BLaER1 treated with 17β-estradiol and CSF1 and Interleukin-3, amounts not matched to agents 10 nM and 100 nM (cell line): ENCODE results near the gene CFAP90.
A peak's percentile ranks its signal among the peaks of the same experiment; 100 is the strongest.

Source experiments
- H3K27ac ChIP-seq, 11 experiments: shearing (Covaris generic); formaldehyde crosslinking; 2 replicates each; pipeline ENCODE4 v1.8.1; 2022
- H3K27me3 ChIP-seq, 11 experiments: shearing (Covaris generic); formaldehyde crosslinking; 2 replicates each; pipeline ENCODE4 v1.8.1; 2022
- H3K36me3 ChIP-seq, 11 experiments: shearing (Covaris generic); formaldehyde crosslinking; 2 replicates each; pipeline ENCODE4 v1.8.1; 2022
- H3K4me1 ChIP-seq, 10 experiments: shearing (Covaris generic); formaldehyde crosslinking; 2 replicates each; pipeline ENCODE4 v1.8.1; 2022
- H3K4me2 ChIP-seq, 11 experiments: shearing (Covaris generic); formaldehyde crosslinking; 2 replicates each; pipeline ENCODE4 v1.8.1; 2022
- H3K4me3 ChIP-seq, 10 experiments: shearing (Covaris generic); formaldehyde crosslinking; 2 replicates each; pipeline ENCODE4 v1.8.1; 2022
- H3K9ac ChIP-seq, 11 experiments: shearing (Covaris generic); formaldehyde crosslinking; 2 replicates each; pipeline ENCODE4 v1.8.1; 2022
- H3K9me3 ChIP-seq, 11 experiments: shearing (Covaris generic); formaldehyde crosslinking; replicated peaks in 1 of 11; 2 replicates each; pipeline ENCODE4 v1.8.1; 2022
- H4K20me1 ChIP-seq, 11 experiments: shearing (Covaris generic); formaldehyde crosslinking; 2 replicates each; pipeline ENCODE4 v1.8.1; 2022
- Cebpa-rat ChIP-seq, 11 experiments: shearing (Covaris generic); IDR thresholded peaks; 2 replicates each; pipeline ENCODE4 v1.8.1; 2022

The CFAP90 gene

GRCh38 chr5:7793895-7794294, 57.0 kb downstream of the CFAP90 start:
- Histone ChIP-seq H3K9me3 (no peaks in the 10 kb centered on the region), H3K4me3 (no peak overlapping the region), H3K4me1 (peaks cover 0 to 18% (median 14%) of the 10 kb centered on the region in 10 experiments; a peak in 13 of 20 replicates), H3K36me3 (no peaks in the 10 kb centered on the region), H3K27ac (no peak overlapping the region), H4K20me1 (no peaks in the 10 kb centered on the region), H3K9ac (no peak overlapping the region), H3K4me2 (peak overlapping the region in 8 of 11 experiments; percentile 43 to 80 (median 64); a peak in 15 of 22 replicates), H3K27me3 (no peaks in the 10 kb centered on the region)
- TF ChIP-seq Cebpa-rat (IDR thresholded peaks at IDR 0.05), result no peak

GRCh38 chr5:7789567-7789966, 61.4 kb downstream of the CFAP90 start:
- no peaks in the 10 kb centered on the region for H4K20me1 ChIP-seq

GRCh38 chr5:7787770-7788169, 63.2 kb downstream of the CFAP90 start:
- H3K27ac ChIP-seq, result no peak overlapping the region
- H3K4me1 ChIP-seq, result no peaks in the 10 kb centered on the region
- no peaks in the 10 kb centered on the region for H4K20me1 ChIP-seq
- H3K9ac ChIP-seq, result no peak overlapping the region
- no peak overlapping the region for H3K4me2 ChIP-seq
- H3K9me3 ChIP-seq, result no peaks in the 10 kb centered on the region
- no peaks in the 10 kb centered on the region for H3K36me3 ChIP-seq
- H3K27me3 ChIP-seq, result peaks cover 0 to 6% (median 2%) of the 10 kb centered on the region in 11 experiments; a peak in 10 of 22 replicates
- H3K4me3 ChIP-seq, result no peak overlapping the region
- TF ChIP-seq Cebpa-rat (IDR thresholded peaks at IDR 0.05), result no peak

More at GRCh38 chr5:7789567-7789966, 61.4 kb downstream of the CFAP90 start:
- Histone ChIP-seq H3K27ac (no peak overlapping the region), H3K4me3 (no peak overlapping the region), H3K36me3 (no peaks in the 10 kb centered on the region), H3K9me3 (no peaks in the 10 kb centered on the region), H3K4me2 (no peak overlapping the region), H3K27me3 (0 out of 22 replicates have a peak, but pooled peaks cover 0 to 3% (median 0%) of the 10 kb centered on the region in 11 experiments), H3K9ac (no peak overlapping the region), H3K4me1 (peaks cover 0 to 9% (median 6%) of the 10 kb centered on the region in 10 experiments; a peak in 13 of 20 replicates)
- no peak for TF ChIP-seq Cebpa-rat (IDR thresholded peaks at IDR 0.05)

GRCh38 chr5:7784683-7785380, 66.1 kb downstream of the CFAP90 start:
- TF ChIP-seq Cebpa-rat (IDR thresholded peaks at IDR 0.05), result no peak
- Histone ChIP-seq H4K20me1 (peaks cover 0 to 9% (median 0%) of the 10 kb centered on the region in 11 experiments; a peak in 6 of 22 replicates), H3K9ac (no peak overlapping the region), H3K36me3 (no peaks in the 10 kb centered on the region), H3K4me3 (no peak overlapping the region), H3K4me1 (peaks cover 6 to 11% (median 9%) of the 10 kb centered on the region in 10 experiments), H3K27ac (no peak overlapping the region), H3K27me3 (peaks cover 21 to 36% (median 32%) of the 10 kb centered on the region in 11 experiments), H3K4me2 (no peak overlapping the region), H3K9me3 (no peaks in the 10 kb centered on the region)

- peaks cover 25 to 63% (median 53%) of the 10 kb centered on the region in 11 experiments for H3K27me3 ChIP-seq
- peaks cover 23 to 34% (median 30%) of the 10 kb centered on the region in 10 experiments for H3K4me1 ChIP-seq
- H3K9me3 ChIP-seq, result no peaks in the 10 kb centered on the region
- no peaks in the 10 kb centered on the region for H3K36me3 ChIP-seq
- no peak overlapping the region for H3K27ac ChIP-seq
- no peak for TF ChIP-seq Cebpa-rat (IDR thresholded peaks at IDR 0.05)
- H3K4me3 ChIP-seq, result no peak overlapping the region
- no peak overlapping the region for H3K4me2 ChIP-seq
- peaks cover 0 to 16% (median 4%) of the 10 kb centered on the region in 11 experiments; a peak in 7 of 22 replicates for H4K20me1 ChIP-seq
- H3K9ac ChIP-seq, result no peak overlapping the region
These were observed 69.0 kb downstream of the CFAP90 start for GRCh38 chr5:7781899-7782298.
